A673 (cell line): ENCODE measurements around the gene PFN3. TPM values are rescaled to one million over a fixed set of nuclear protein-coding genes. Genes with fewer than 3 reads are reported as not detected.

Experiments used
- BruUV-seq: library from RNA; stranded (reverse); fragments of 400-500 nt; replicated peaks from 2 replicates; lab custom pipeline; 2021; lab: Mats Ljungman, UMichigan
- CTCF ChIA-PET: fragments of 300-600 bp; sonication (Branson Sonifier 250); formaldehyde crosslinking; loops from one replicate; lab custom pipeline; 2022; ENCODE audit warnings: antibody characterized with exemption; lab: Charles Lee
- POLR2A ChIA-PET: fragments of 300-600 bp; sonication (Branson Sonifier 250); formaldehyde crosslinking; loops from one replicate; lab custom pipeline; 2022; ENCODE audit warnings: antibody characterized with exemption; ENCODE audit not compliant: low non-redundant PET; lab: Charles Lee
- DNase-seq: peaks from one replicate; pipeline ENCODE4 v3.0.0-alpha.2; 2015; ENCODE audit warnings: low spot score
- H3K27ac ChIP-seq: fragments of 200-600 bp; sonication (generic); 2 replicates; pipeline ENCODE4 v1.5.1; 2016; ENCODE audit warnings: mixed run types, low read depth, mild to moderate bottlenecking, mixed read lengths, antibody characterized with exemption, low read length; ENCODE audit not compliant: poor library complexity, severe bottlenecking
- H3K27me3 ChIP-seq: fragments of 200-600 bp; sonication (generic); replicated peaks from 2 replicates; pipeline ENCODE4 v1.6.1; 2017; ENCODE audit warnings: mixed run types, low read depth, mild to moderate bottlenecking, mixed read lengths, antibody characterized with exemption, low read length; ENCODE audit not compliant: insufficient read depth, poor library complexity
- H3K36me3 ChIP-seq: fragments of 200-600 bp; sonication (generic); 2 replicates; pipeline ENCODE4 v1.6.1; 2016; ENCODE audit warnings: mixed run types, mild to moderate bottlenecking, mixed read lengths, antibody characterized with exemption, low read length; ENCODE audit not compliant: insufficient read depth, poor library complexity, severe bottlenecking
- H3K4me1 ChIP-seq: fragments of 200-600 bp; sonication (generic); 2 replicates; pipeline ENCODE4 v1.6.1; 2017; ENCODE audit warnings: mixed run types, mild to moderate bottlenecking, mixed read lengths, antibody characterized with exemption, low read length; ENCODE audit not compliant: insufficient read depth, poor library complexity, severe bottlenecking
- H3K4me3 ChIP-seq: fragments of 200-600 bp; sonication (generic); 2 replicates; pipeline ENCODE4 v1.5.1; 2016; ENCODE audit warnings: low read depth, mixed run types, mild to moderate bottlenecking, mixed read lengths, low read length; ENCODE audit not compliant: poor library complexity, severe bottlenecking
- H3K9me3 ChIP-seq: fragments of 200-600 bp; sonication (generic); 2 replicates; pipeline ENCODE4 v1.6.1; 2016; ENCODE audit warnings: mixed run types, low read depth, mild to moderate bottlenecking, mixed read lengths, antibody characterized with exemption, low read length; ENCODE audit not compliant: poor library complexity, severe bottlenecking
- CTCF ChIP-seq: fragments of 300-800, 200-600 bp; sonication (generic); conservative IDR thresholded peaks from 2 replicates; pipeline ENCODE4 v1.5.1; 2017; ENCODE audit warnings: low read depth, mild to moderate bottlenecking, antibody characterized with exemption, low read length, moderate library complexity, mixed read lengths
- EZH2 ChIP-seq: fragments of 200-600 bp; sonication (generic); IDR thresholded peaks from 2 replicates; pipeline ENCODE4 v1.6.1; 2017; ENCODE audit warnings: borderline replicate concordance, low read depth, mild to moderate bottlenecking, mixed read lengths, antibody characterized with exemption, low read length; ENCODE audit not compliant: poor library complexity, severe bottlenecking
- intact Hi-C: fragments of 100-400 bp; cut with micrococcal nuclease; formaldehyde crosslinking; loops from one replicate; pipeline ENCODE4 v1.10.0; 2022; ENCODE audit not compliant: unreplicated experiment
- total RNA-seq: library from RNA; stranded (reverse); gene quantifications from 2 replicates; pipeline ENCODE4 v1.2.3, GENCODE V29; 2021

PFN3 gene
- total RNA-seq, 1 experiment from 2014 or later = not detected

GRCh38 chr5:177440211-177440989, 39.9 kb upstream of the PFN3 start:
- no peak for DNase-seq
- no TSS peak for BruUV-seq
- Histone ChIP-seq H3K27me3 (no peaks in the 10 kb centered on the region), H3K27ac (no peak overlapping the region), H3K4me1 (no peaks in the 10 kb centered on the region), H3K36me3 (peaks cover 4% of the 10 kb centered on the region), H3K9me3 (no peaks in the 10 kb centered on the region), H3K4me3 (no peak overlapping the region)
- ChIA-PET POLR2A (no interaction called here), CTCF (no interaction called here)
- intact Hi-C loops = no loop called here
- no peak for TF ChIP-seq CTCF
- no peak for TF ChIP-seq EZH2

GRCh38 chr5:177439518-177440053, 39.1 kb upstream of the PFN3 start:
- H3K36me3 ChIP-seq = peaks cover 12% of the 10 kb centered on the region
- H3K27me3 ChIP-seq = no peaks in the 10 kb centered on the region
- H3K9me3 ChIP-seq = no peaks in the 10 kb centered on the region
- no peak overlapping the region for H3K27ac ChIP-seq
- ChIA-PET POLR2A (no interaction called here), CTCF (no interaction called here)
- no peak overlapping the region for H3K4me3 ChIP-seq
- DNase-seq = no peak
- BruUV-seq = no TSS peak
- TF ChIP-seq CTCF (no peak), EZH2 (no peak)
- no peaks in the 10 kb centered on the region for H3K4me1 ChIP-seq
- intact Hi-C loops = no loop called here

- intact Hi-C loops = no loop called here
- Histone ChIP-seq H3K4me1 (no peaks in the 10 kb centered on the region), H3K9me3 (no peaks in the 10 kb centered on the region), H3K36me3 (peaks cover 16% of the 10 kb centered on the region), H3K27ac (no peak overlapping the region), H3K27me3 (no peaks in the 10 kb centered on the region), H3K4me3 (no peak overlapping the region)
- CTCF ChIA-PET = no interaction called here
- POLR2A ChIA-PET = interaction anchor here (0.6 kb wide), 1 partner anchor 691 kb away, joined by 3 read pairs; no protein-coding TSS in a partner anchor
- BruUV-seq = no TSS peak
- TF ChIP-seq CTCF = no peak
- TF ChIP-seq EZH2 = no peak
- no peak for DNase-seq
These were observed 38.0 kb upstream of the PFN3 start for GRCh38 chr5:177438468-177438867.
